ENCODE measurements around the gene TLE2.
A peak's percentile ranks its signal among the peaks of the same experiment; 100 is the strongest.

DNA sequence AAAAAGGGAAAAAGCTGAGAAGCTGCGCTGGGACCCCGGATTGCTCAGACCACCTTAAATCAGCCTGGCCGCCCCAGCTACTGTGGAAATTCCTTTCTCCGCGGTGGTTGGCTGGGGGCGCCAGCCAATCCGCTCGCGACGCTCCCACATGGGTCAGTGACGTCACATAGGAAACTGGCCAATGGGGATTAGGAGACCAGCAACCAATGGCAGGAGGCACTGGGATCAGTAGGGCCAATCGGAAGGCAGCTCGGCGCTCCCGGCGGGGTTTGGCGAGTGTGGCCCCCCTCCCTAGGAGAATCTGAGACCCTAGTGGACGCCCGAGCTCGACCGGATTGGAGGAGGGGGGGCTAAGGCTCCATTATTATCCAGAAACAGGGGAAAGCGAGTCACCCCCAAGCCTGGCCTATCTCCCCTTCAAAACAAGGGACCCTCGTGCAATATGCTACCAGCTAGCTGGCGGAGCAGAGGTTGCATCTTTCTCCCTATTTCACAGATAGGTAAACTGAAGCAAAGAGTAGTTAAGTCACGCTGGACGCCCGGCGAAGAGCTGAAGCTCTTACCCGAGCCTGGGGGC is 6.5 kb upstream of the TLE2 start:
- TF ChIP-seq MAX (IDR thresholded peaks at IDR 0.05): no peak
- TF ChIP-seq EZH2phosphoT487 (IDR thresholded peaks at IDR 0.05; ENCODE audit: borderline replicate concordance): no peak
- peak; percentile 28 for TF ChIP-seq POLR2A (IDR thresholded peaks at IDR 0.05; ENCODE audit: borderline replicate concordance, extremely low read depth, insufficient read depth, insufficient read length)
- TF ChIP-seq, protein P1, sequence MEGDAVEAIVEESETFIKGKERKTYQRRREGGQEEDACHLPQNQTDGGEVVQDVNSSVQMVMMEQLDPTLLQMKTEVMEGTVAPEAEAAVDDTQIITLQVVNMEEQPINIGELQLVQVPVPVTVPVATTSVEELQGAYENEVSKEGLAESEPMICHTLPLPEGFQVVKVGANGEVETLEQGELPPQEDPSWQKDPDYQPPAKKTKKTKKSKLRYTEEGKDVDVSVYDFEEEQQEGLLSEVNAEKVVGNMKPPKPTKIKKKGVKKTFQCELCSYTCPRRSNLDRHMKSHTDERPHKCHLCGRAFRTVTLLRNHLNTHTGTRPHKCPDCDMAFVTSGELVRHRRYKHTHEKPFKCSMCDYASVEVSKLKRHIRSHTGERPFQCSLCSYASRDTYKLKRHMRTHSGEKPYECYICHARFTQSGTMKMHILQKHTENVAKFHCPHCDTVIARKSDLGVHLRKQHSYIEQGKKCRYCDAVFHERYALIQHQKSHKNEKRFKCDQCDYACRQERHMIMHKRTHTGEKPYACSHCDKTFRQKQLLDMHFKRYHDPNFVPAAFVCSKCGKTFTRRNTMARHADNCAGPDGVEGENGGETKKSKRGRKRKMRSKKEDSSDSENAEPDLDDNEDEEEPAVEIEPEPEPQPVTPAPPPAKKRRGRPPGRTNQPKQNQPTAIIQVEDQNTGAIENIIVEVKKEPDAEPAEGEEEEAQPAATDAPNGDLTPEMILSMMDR (IDR thresholded peaks at IDR 0.05 in 2 of 3, conservative IDR thresholded peaks at IDR 0.05 in 1 of 3; ENCODE audit: borderline replicate concordance in 1 of 3, insufficient read depth in 1 of 3, low read depth in 2 of 3, low read length in 2 of 3): no peak
- no peak for TF ChIP-seq ZFX (IDR thresholded peaks at IDR 0.05)
- no peak for TF ChIP-seq RAD21 (IDR thresholded peaks at IDR 0.05; ENCODE audit: low read depth)
- TF ChIP-seq EZH2 (IDR thresholded peaks at IDR 0.05): no peak
- TF ChIP-seq CEBPB (IDR thresholded peaks at IDR 0.05; ENCODE audit: low read depth): no peak
- no peak for TF ChIP-seq REST (IDR thresholded peaks at IDR 0.05; ENCODE audit: low read depth)
- TF ChIP-seq, protein P2, sequence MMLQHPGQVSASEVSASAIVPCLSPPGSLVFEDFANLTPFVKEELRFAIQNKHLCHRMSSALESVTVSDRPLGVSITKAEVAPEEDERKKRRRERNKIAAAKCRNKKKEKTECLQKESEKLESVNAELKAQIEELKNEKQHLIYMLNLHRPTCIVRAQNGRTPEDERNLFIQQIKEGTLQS (IDR thresholded peaks at IDR 0.05): no peak
- no peak for TF ChIP-seq CBX3 (IDR thresholded peaks at IDR 0.05; ENCODE audit: low read depth)
- no peak for TF ChIP-seq EGR1 (IDR thresholded peaks at IDR 0.05; ENCODE audit: low read depth)
- TF ChIP-seq SRF (IDR thresholded peaks at IDR 0.05; ENCODE audit: low read depth): no peak

All from HCT116 (cell line).